ENCODE results near the gene MRPL33.

The MRPL33 gene

DNA sequence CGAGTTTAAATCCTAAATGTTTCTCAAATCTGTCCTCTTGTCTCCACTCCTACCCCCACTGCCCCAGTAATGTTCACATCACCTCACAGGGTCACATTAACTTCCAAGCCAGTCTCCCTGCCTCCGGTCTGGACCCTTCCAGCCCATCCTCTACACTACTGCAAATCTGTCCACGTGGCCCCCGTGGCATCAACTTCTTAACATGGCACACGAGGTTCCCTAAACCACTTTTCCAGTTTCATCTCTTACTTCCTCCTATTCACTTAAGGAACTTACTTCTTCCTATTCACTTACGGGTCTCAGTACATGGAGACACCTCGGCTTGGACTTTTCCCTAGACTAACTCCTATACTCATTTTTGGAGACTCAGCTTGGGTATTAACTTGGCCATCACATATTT is 27.0 kb downstream of the MRPL33 start:
- no peak overlapping the region for H2AFZ ChIP-seq (ENCODE audit: low read length)
- H3K27me3 ChIP-seq (replicated peaks; ENCODE audit: insufficient read depth, low read length) = no peaks in the 10 kb centered on the region
- no peak for DNase-seq
- TF ChIP-seq, protein P1, sequence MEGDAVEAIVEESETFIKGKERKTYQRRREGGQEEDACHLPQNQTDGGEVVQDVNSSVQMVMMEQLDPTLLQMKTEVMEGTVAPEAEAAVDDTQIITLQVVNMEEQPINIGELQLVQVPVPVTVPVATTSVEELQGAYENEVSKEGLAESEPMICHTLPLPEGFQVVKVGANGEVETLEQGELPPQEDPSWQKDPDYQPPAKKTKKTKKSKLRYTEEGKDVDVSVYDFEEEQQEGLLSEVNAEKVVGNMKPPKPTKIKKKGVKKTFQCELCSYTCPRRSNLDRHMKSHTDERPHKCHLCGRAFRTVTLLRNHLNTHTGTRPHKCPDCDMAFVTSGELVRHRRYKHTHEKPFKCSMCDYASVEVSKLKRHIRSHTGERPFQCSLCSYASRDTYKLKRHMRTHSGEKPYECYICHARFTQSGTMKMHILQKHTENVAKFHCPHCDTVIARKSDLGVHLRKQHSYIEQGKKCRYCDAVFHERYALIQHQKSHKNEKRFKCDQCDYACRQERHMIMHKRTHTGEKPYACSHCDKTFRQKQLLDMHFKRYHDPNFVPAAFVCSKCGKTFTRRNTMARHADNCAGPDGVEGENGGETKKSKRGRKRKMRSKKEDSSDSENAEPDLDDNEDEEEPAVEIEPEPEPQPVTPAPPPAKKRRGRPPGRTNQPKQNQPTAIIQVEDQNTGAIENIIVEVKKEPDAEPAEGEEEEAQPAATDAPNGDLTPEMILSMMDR (IDR thresholded peaks at IDR 0.05; ENCODE audit: low read length) = no peak
- TF ChIP-seq EZH2 (optimal IDR thresholded peaks at IDR 0.05; ENCODE audit: low read depth, low read length) (no peak), EZH2phosphoT487 (IDR thresholded peaks at IDR 0.05; ENCODE audit: low read length) (no peak)
- H4K20me1 ChIP-seq (ENCODE audit: insufficient read depth, low read length) = no peaks in the 10 kb centered on the region
- no peaks in the 10 kb centered on the region for H3K9me3 ChIP-seq (replicated peaks; ENCODE audit: insufficient read depth, low read length)
- H3K36me3 ChIP-seq (replicated peaks; ENCODE audit: insufficient read depth, low read length) = no peaks in the 10 kb centered on the region
- H3K4me3 ChIP-seq (ENCODE audit: low read length) = no peak overlapping the region
- no peak overlapping the region for H3K4me2 ChIP-seq (ENCODE audit: low read depth, low read length)
- H3K4me1 ChIP-seq (ENCODE audit: low read length) = no peaks in the 10 kb centered on the region
- H3K9ac ChIP-seq (ENCODE audit: low read length) = no peak overlapping the region
- H3K9me2 ChIP-seq (replicated peaks; ENCODE audit: insufficient read depth, low read length) = no peaks in the 10 kb centered on the region
- no peaks in the 10 kb centered on the region for H3K79me2 ChIP-seq (ENCODE audit: low read length)
- no peak overlapping the region for H3K27ac ChIP-seq (ENCODE audit: low read length)
- no peaks in the 10 kb centered on the region for H3F3A ChIP-seq (ENCODE audit: insufficient read depth, low read length)

DNA sequence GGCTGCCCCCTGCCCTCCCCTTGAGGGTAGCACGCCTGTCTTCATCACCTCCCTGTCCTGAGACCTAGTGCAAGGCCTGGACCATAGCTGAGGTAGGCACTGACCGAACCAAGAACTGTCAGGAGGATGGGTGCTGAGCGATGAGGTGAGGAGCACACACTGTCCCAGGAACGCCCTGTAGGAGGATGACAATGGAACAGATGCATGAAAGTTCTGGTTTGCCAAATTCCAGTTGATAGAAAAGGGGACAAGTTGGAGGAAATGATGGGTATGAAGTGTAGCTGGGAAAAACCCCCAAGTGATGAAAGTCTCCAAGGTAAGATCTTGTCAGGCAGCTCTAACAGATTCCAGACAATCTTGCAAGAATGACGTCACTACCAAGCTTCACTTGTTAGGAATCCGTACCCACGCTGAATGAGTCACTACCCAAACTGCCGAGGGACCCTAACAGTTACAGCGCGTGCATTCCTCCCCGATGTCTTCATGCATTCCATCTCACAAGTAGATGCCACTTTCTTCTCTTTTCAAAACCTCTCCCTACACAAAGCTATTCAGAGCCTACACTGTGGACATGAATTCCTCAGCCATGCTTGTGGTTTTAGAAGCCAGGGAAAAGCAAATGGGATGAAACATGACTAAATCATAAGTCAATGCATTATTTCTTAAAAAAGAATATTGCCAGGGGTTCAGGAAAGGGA is 27.6 kb downstream of the MRPL33 start:
- Histone ChIP-seq H3K9me2 (replicated peaks; ENCODE audit: insufficient read depth, low read length) (no peaks in the 10 kb centered on the region), H3K36me3 (replicated peaks; ENCODE audit: insufficient read depth, low read length) (no peaks in the 10 kb centered on the region), H3K4me1 (ENCODE audit: low read length) (no peaks in the 10 kb centered on the region), H3K4me2 (ENCODE audit: low read depth, low read length) (no peak overlapping the region), H3K27ac (ENCODE audit: low read length) (no peak overlapping the region), H3F3A (ENCODE audit: insufficient read depth, low read length) (no peaks in the 10 kb centered on the region), H3K27me3 (replicated peaks; ENCODE audit: insufficient read depth, low read length) (no peaks in the 10 kb centered on the region), H4K20me1 (ENCODE audit: insufficient read depth, low read length) (no peaks in the 10 kb centered on the region), H3K79me2 (ENCODE audit: low read length) (no peaks in the 10 kb centered on the region), H3K9ac (ENCODE audit: low read length) (no peak overlapping the region), H3K4me3 (ENCODE audit: low read length) (no peak overlapping the region), H3K9me3 (replicated peaks; ENCODE audit: insufficient read depth, low read length) (no peaks in the 10 kb centered on the region), H2AFZ (ENCODE audit: low read length) (no peak overlapping the region)
- DNase-seq = no peak
- TF ChIP-seq EZH2phosphoT487 (IDR thresholded peaks at IDR 0.05; ENCODE audit: low read length) (no peak), EZH2 (optimal IDR thresholded peaks at IDR 0.05; ENCODE audit: low read depth, low read length) (no peak)
- TF ChIP-seq, protein P1 (IDR thresholded peaks at IDR 0.05; ENCODE audit: low read length) = no peak

DNA sequence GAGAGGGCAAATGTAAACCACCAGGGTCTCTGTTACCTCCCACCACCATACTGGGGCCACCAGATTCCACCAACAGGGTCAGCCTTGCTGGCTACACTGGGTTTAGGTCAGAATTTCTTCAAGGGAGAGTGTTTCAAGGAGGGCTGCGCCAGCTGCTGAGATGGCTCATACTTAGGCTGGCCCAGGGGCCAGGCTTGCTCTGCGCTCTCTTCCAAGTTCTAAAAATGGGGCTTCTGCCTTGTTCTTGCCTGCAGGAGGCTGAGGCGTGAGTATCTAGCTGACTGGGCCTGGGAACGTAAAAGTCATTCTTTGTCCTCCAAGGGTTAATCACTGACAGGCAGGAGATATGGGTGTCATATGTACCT is 28.1 kb downstream of the MRPL33 start:
- Histone ChIP-seq H3K9me3 (replicated peaks; ENCODE audit: insufficient read depth, low read length) (no peaks in the 10 kb centered on the region), H4K20me1 (ENCODE audit: insufficient read depth, low read length) (no peaks in the 10 kb centered on the region), H2AFZ (ENCODE audit: low read length) (no peak overlapping the region), H3K9ac (ENCODE audit: low read length) (no peak overlapping the region), H3K4me1 (ENCODE audit: low read length) (no peaks in the 10 kb centered on the region), H3K79me2 (ENCODE audit: low read length) (no peaks in the 10 kb centered on the region), H3K27ac (ENCODE audit: low read length) (no peak overlapping the region), H3K27me3 (replicated peaks; ENCODE audit: insufficient read depth, low read length) (no peaks in the 10 kb centered on the region), H3K36me3 (replicated peaks; ENCODE audit: insufficient read depth, low read length) (no peaks in the 10 kb centered on the region), H3K4me3 (ENCODE audit: low read length) (no peak overlapping the region), H3F3A (ENCODE audit: insufficient read depth, low read length) (no peaks in the 10 kb centered on the region), H3K4me2 (ENCODE audit: low read depth, low read length) (no peak overlapping the region), H3K9me2 (replicated peaks; ENCODE audit: insufficient read depth, low read length) (no peaks in the 10 kb centered on the region)
- no peak for TF ChIP-seq EZH2phosphoT487 (IDR thresholded peaks at IDR 0.05; ENCODE audit: low read length)
- TF ChIP-seq, protein P1 (IDR thresholded peaks at IDR 0.05; ENCODE audit: low read length) = no peak
- no peak for TF ChIP-seq EZH2 (optimal IDR thresholded peaks at IDR 0.05; ENCODE audit: low read depth, low read length)
- no peak for DNase-seq

Data from MM.1S (cell line).